Measurements from ENCODE around the gene TRMT1. TPM values are rescaled to one million over a fixed set of nuclear protein-coding genes. Genes with fewer than 3 reads are reported as not detected.
A peak's percentile ranks its signal among the peaks of the same experiment; 100 is the strongest.

TRMT1 gene
- total and polyA plus RNA-seq, 2 donors (not counting 1 experiment from before 2014, with no cell fraction given): 91.8 to 281 TPM

DNA sequence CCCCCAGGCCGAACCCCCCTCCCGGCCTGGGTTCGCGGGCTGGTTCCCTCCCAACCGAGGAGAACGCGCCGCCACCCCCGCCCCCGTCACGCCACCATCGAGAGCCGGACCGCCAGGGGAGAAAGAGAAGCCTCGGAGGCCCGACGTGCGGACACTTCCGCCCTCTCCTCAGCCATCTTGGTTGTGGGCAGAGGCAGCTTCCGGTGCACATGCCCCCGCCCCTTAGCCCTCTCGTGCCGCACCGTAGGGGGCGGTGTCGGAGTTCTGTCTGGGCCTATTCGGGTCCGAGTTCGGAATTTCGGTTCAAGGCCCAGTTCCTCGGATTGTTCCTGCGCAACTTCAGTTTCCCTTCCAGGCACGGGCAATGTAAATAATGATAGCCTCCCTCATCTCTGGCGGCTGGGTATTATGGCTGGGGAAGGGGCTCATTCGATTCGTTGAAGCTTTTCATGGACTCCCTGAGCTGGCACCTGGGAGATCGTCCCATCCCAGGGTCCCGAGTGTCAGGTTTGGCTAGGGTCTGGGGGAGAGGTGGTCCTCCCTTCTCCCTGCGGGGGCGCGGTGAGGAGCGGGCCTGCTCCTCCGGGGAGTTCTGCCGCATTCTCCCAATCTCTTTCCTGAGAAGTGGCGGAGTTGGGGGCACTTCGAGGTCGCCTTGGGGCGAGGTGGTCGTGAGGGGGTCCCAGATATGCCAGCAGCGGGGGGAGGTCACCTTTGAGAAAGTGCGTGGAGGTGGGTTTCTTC, 33.8 kb upstream of the TRMT1 start, which contains the start of the genes IER2 and STX10:
Gene IER2 (plus strand): TSS at position 225 of the 744 bp plus-strand sequence. CDS start 2,776 bp downstream, outside the sequence.
Gene STX10 (minus strand): TSS at position 189 of the 744 bp plus-strand sequence. CDS start 202 bp downstream, outside the sequence.
- H3K27ac Mint-ChIP-seq: peak within 1 kb of the TSS; percentile 94
- Histone ChIP-seq H3K9me3 (ENCODE audit: control extremely low read depth in 1 of 3, control insufficient read depth in 2 of 3, insufficient read depth in 1 of 3, low read length in 2 of 3) (no peaks in the 10 kb centered on the region), H3K4me2 (replicated peaks; ENCODE audit: low read depth, low read length, poor library complexity, severe bottlenecking) (peak within 1 kb of the TSS; percentile 95), H2AFZ (ENCODE audit: insufficient read depth, low read depth, low read length, poor library complexity, severe bottlenecking) (peak within 1 kb of the TSS; percentile 97), H3K36me3 (replicated peaks in 1 of 2; ENCODE audit: control extremely low read depth in 1 of 2, control insufficient read depth in 1 of 2, extremely low read depth in 1 of 2, insufficient read depth in 2 of 2, low read length in 1 of 2) (peaks cover 0 to 11% of the 10 kb centered on the region in 2 experiments), H3K4me1 (ENCODE audit: control insufficient read depth in 2 of 2, insufficient read depth in 2 of 2, low read length in 2 of 2) (peaks cover 9 to 32% of the 10 kb centered on the region in 2 donors), H4K20me1 (ENCODE audit: control insufficient read depth, insufficient read depth, low read length, poor library complexity, severe bottlenecking) (peaks cover 25% of the 10 kb centered on the region), H3K4me3 (ENCODE audit: control extremely low read depth in 1 of 5, extremely low read depth in 1 of 5, insufficient read depth in 1 of 5, low read depth in 2 of 5, low read length in 4 of 5) (peak within 1 kb of the TSS; percentile 82 to 100 (median 98)), H3K27ac (ENCODE audit: low read length in 2 of 2) (peak within 1 kb of the TSS; percentile 87 to 96), H3K79me2 (ENCODE audit: control insufficient read depth, insufficient read depth, low read length) (peaks cover 67% of the 10 kb centered on the region), H3K9ac (ENCODE audit: low read length) (peak within 1 kb of the TSS; percentile 97), H3K27me3 (replicated peaks in 1 of 4; ENCODE audit: control extremely low read depth in 1 of 4, control insufficient read depth in 3 of 4, insufficient read depth in 4 of 4, low read length in 3 of 4) (no peaks in the 10 kb centered on the region)
- DNase-seq: peak; percentile 96
- ChIA-PET CTCF (interaction anchor here (0.6 to 2.5 kb wide), 14 partner anchors 18 to 712 kb away, joined by 3 to 32 read pairs (median 4); no protein-coding TSS in a partner anchor), POLR2A (interaction anchor here (0.5 to 2.8 kb wide), 11 partner anchors 17 to 362 kb away, joined by 3 to 22 read pairs (median 7); partner anchors contain the start of gene NACC1)
- TF ChIP-seq EZH2 (IDR thresholded peaks at IDR 0.05; ENCODE audit: borderline replicate concordance, insufficient read depth, low read depth, low read length, poor library complexity, severe bottlenecking): no peak
- TF ChIP-seq, protein P1, sequence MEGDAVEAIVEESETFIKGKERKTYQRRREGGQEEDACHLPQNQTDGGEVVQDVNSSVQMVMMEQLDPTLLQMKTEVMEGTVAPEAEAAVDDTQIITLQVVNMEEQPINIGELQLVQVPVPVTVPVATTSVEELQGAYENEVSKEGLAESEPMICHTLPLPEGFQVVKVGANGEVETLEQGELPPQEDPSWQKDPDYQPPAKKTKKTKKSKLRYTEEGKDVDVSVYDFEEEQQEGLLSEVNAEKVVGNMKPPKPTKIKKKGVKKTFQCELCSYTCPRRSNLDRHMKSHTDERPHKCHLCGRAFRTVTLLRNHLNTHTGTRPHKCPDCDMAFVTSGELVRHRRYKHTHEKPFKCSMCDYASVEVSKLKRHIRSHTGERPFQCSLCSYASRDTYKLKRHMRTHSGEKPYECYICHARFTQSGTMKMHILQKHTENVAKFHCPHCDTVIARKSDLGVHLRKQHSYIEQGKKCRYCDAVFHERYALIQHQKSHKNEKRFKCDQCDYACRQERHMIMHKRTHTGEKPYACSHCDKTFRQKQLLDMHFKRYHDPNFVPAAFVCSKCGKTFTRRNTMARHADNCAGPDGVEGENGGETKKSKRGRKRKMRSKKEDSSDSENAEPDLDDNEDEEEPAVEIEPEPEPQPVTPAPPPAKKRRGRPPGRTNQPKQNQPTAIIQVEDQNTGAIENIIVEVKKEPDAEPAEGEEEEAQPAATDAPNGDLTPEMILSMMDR (IDR thresholded peaks at IDR 0.05): peak; percentile 66
- H3K9me3 Mint-ChIP-seq (ENCODE audit: insufficient read depth): no peaks in the 10 kb centered on the region
- H3K27me3 Mint-ChIP-seq: no peaks in the 10 kb centered on the region
- intact Hi-C loops (cut with micrococcal nuclease): loop anchor here (1.0 to 5.0 kb wide), 6 partner anchors 16 to 986 kb away; partner anchors contain the start of genes ASF1B and NACC1
- peaks cover 33% of the 10 kb centered on the region for H3K4me1 Mint-ChIP-seq
- ATAC-seq (ENCODE audit: low read depth): peak; percentile 53
- H3K4me3 Mint-ChIP-seq: peak within 1 kb of the TSS; percentile 92
- under 1% methylated on average over 40 of the region's 51 CpGs for WGBS (ENCODE audit: insufficient coverage)

Data from B cell (primary cell).